GM10266 (cell line): ENCODE results near the gene CCSER2.

Experiments
- DNase-seq: peaks from one replicate; pipeline ENCODE4 v3.0.0; 2012; ENCODE audit errors: extremely low spot score
- TF ChIP-seq, protein P1 (sequence below): IDR thresholded peaks from 2 replicates; pipeline ENCODE4 v1.5.1; 2012; ENCODE audit warnings: mild to moderate bottlenecking, low read depth; ENCODE audit not compliant: control insufficient read depth, insufficient read depth; ENCODE audit errors: missing control alignments

Gene CCSER2

GRCh38 chr10:84541289-84541637, 212.9 kb downstream of the CCSER2 start:
- TF ChIP-seq, protein P1, sequence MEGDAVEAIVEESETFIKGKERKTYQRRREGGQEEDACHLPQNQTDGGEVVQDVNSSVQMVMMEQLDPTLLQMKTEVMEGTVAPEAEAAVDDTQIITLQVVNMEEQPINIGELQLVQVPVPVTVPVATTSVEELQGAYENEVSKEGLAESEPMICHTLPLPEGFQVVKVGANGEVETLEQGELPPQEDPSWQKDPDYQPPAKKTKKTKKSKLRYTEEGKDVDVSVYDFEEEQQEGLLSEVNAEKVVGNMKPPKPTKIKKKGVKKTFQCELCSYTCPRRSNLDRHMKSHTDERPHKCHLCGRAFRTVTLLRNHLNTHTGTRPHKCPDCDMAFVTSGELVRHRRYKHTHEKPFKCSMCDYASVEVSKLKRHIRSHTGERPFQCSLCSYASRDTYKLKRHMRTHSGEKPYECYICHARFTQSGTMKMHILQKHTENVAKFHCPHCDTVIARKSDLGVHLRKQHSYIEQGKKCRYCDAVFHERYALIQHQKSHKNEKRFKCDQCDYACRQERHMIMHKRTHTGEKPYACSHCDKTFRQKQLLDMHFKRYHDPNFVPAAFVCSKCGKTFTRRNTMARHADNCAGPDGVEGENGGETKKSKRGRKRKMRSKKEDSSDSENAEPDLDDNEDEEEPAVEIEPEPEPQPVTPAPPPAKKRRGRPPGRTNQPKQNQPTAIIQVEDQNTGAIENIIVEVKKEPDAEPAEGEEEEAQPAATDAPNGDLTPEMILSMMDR, result no peak
- DNase-seq, result peak; percentile 7

DNA sequence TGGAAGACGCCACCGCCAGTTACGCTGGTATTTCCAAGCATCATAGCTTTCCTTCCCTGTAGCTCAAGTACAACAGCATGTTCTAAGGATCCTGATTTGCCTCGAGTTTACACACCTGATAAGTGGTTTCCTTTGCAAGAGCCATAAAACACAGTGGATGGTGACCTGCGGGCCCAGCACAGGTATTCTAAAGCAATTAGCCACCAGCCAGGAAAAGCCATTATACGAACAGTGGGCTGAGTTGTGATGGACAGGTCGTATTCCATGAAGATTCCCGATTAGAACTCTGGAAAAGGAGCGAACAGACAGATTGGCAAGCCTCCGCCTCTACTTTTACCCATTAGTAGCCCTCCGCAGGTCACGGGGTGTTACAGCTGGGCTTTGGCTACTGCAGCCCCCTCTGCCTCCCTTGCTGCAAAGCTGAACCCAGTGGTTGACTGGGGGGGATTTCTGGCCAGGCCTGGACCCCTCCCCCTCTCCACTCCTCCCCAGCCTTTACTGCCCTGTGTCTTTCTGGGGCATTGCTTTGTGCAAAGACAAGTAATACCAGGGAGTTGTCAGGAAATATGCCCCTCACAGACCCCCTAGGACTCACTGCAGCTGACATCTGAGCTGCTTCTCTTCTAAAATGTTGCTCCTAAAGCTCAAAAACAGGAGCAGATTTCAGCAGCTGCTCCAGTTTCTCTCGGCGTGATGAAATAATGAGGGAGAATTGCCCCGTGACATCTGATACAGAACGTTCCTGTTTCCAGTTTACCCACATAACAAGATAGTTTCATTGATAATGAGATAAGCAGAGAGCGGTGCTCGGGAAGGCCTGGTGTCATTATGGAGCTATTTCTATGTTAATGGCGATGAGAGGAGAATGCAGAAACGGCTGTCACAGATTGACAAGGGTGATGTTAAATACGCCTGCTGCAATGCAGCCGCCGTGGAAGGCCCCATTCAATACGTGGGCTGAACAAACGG, 214.4 kb downstream of the CCSER2 start:
- TF ChIP-seq, protein P1, result no peak
- DNase-seq, result no peak

DNA sequence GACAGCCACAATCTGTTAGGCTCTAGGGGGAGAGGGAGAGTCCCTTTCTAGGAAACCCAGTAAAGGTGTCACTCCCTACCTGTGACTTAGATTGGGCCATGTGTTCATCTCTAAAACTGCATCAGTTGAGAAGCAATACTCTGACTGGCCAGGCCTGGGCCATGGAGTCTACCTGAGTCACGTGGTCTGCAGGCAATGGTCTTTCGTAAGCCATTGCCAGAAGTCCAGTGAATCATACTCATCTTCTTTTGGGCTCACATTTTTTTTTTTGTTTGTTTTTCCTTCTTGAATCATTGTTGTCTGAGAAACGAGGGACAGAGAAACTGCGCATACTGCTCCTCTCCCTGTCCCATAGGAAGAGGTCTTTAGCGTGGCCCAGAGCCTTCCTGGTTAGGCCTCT, 215.6 kb downstream of the CCSER2 start:
- TF ChIP-seq, protein P1, result no peak
- DNase-seq, result no peak

GRCh38 chr10:84545651-84546050, 217.3 kb downstream of the CCSER2 start:
- DNase-seq, result no peak
- TF ChIP-seq, protein P1, result no peak

DNA sequence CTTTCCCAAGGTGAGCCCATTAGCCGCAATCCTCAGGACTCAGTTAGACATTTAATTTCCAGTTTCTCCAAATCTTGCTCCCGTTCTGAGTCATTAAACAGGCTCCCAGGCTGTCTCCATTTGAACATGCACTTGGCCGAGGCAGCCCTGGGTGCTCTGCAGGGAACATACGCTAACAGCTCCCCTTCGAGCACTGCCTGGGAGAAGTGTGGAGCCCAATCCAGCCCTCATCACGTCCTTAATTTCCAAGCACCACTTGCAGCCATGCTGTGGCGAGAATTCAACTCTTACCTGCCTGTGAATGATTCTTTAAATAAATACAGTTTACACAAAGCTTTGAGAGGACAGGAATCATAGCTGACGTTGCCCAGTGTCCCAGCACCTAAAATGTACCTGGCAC, 218.2 kb downstream of the CCSER2 start:
- no peak for DNase-seq
- TF ChIP-seq, protein P1, result no peak

- no peak for DNase-seq
- TF ChIP-seq, protein P1, result no peak
These were observed 219.2 kb downstream of the CCSER2 start for GRCh38 chr10:84547616-84548015.

- TF ChIP-seq, protein P1, result peak; percentile 30
- DNase-seq, result peak; percentile 12
These were observed 220.5 kb downstream of the CCSER2 start for GRCh38 chr10:84548869-84549268.
